B cell (primary cell): ENCODE results near the gene SEC24C. TPM values are rescaled to one million over a fixed set of nuclear protein-coding genes. Genes with fewer than 3 reads are reported as not detected.
"Not testable (repeated sequence)": the region's sequence is repeated elsewhere in the genome, so short reads cannot be mapped to it uniquely, and the experiment has no call there.

ENCODE experiments used
- ATAC-seq: fragments of 200-7000 bp; cut with Tn5 transposase; one replicate; pipeline ENCODE4 v1.10.0; 2021; ENCODE audit warnings: low read depth, mild to moderate bottlenecking, moderate number of reproducible peaks, moderate library complexity
- CTCF ChIA-PET: fragments of 350-600 bp; sonication (Branson Sonifier 250); formaldehyde crosslinking; loops from one replicate; lab custom pipeline; 2021; ENCODE audit warnings: antibody characterized with exemption, inconsistent platforms; lab: Charles Lee
- POLR2A ChIA-PET: fragments of 350-600 bp; sonication (Branson Sonifier 250); formaldehyde crosslinking; loops from one replicate; lab custom pipeline; 2021; ENCODE audit warnings: antibody characterized with exemption; lab: Charles Lee
- DNase-seq: peaks from one replicate; pipeline ENCODE4 v3.0.0; 2013
- H2AFZ ChIP-seq: 2 replicates; pipeline ENCODE4 v1.6.1; 2012; ENCODE audit warnings: mild to moderate bottlenecking, low read depth, low read length; ENCODE audit not compliant: insufficient read depth, poor library complexity, severe bottlenecking
- H3K27ac ChIP-seq, 2 donors: 1 replicate in 1 of 2; 2 replicates in 1 of 2; pipeline ENCODE4 v1.5.1; 2012 to 2013; ENCODE audit warnings: low read length in 2 of 2, mild to moderate bottlenecking in 2 of 2, moderate library complexity in 1 of 2
- H3K27me3 ChIP-seq, 4 experiments: fragments of 200-600 bp in 1 of 4; sonication (generic) in 1 of 4; replicated peaks in 1 of 4; 1 replicate in 2 of 4; 2 replicates in 2 of 4; pipeline versions ENCODE4 v1.6.1 to v1.7.0; 2013 to 2016; ENCODE audit warnings: low read length in 3 of 4, mild to moderate bottlenecking in 2 of 4, mixed read lengths in 1 of 4, moderate library complexity in 1 of 4; ENCODE audit not compliant: insufficient read depth in 4 of 4, control insufficient read depth in 3 of 4; ENCODE audit errors: control extremely low read depth in 1 of 4
- H3K36me3 ChIP-seq, 2 experiments: replicated peaks in 1 of 2; 1 replicate in 1 of 2; 2 replicates in 1 of 2; pipeline versions ENCODE4 v1.6.1 to v1.7.1; 2013; ENCODE audit warnings: low read length in 1 of 2; ENCODE audit not compliant: insufficient read depth in 2 of 2, control insufficient read depth in 1 of 2; ENCODE audit errors: control extremely low read depth in 1 of 2, extremely low read depth in 1 of 2
- H3K4me1 ChIP-seq, 2 donors: fragments of 200-600 bp in 1 of 2; sonication (generic) in 1 of 2; 1 replicate in 1 of 2; 2 replicates in 1 of 2; pipeline versions ENCODE4 v1.5.1 to v1.6.1; 2013 to 2017; ENCODE audit warnings: low read length in 2 of 2; ENCODE audit not compliant: control insufficient read depth in 2 of 2, insufficient read depth in 2 of 2
- H3K4me2 ChIP-seq: replicated peaks from 2 replicates; pipeline ENCODE3; 2012; ENCODE audit warnings: mild to moderate bottlenecking, low read depth, low read length; ENCODE audit not compliant: poor library complexity, severe bottlenecking
- H3K4me3 ChIP-seq, 5 experiments: fragments of 200-600 bp in 1 of 5; sonication (generic) in 1 of 5; 1 replicate in 3 of 5; 2 replicates in 2 of 5; pipeline versions ENCODE4 v1.5.1 to v1.7.0; 2011 to 2016; ENCODE audit warnings: low read length in 4 of 5, mild to moderate bottlenecking in 4 of 5, low read depth in 2 of 5, control low read depth in 1 of 5, moderate library complexity in 1 of 5; ENCODE audit not compliant: insufficient read depth in 1 of 5; ENCODE audit errors: control extremely low read depth in 1 of 5, extremely low read depth in 1 of 5
- H3K79me2 ChIP-seq: fragments of 200-600 bp; sonication (generic); one replicate; pipeline ENCODE4 v1.6.0; 2016; ENCODE audit warnings: low read length; ENCODE audit not compliant: control insufficient read depth, insufficient read depth
- H3K9ac ChIP-seq: fragments of 200-600 bp; sonication (generic); 2 replicates; pipeline ENCODE4 v1.6.1; 2017; ENCODE audit warnings: mild to moderate bottlenecking, low read length, moderate library complexity
- H3K9me3 ChIP-seq, 3 donors: one replicate each; pipeline versions ENCODE4 v1.6.1 to v1.7.1; 2013; ENCODE audit warnings: low read length in 2 of 3; ENCODE audit not compliant: control insufficient read depth in 2 of 3, insufficient read depth in 1 of 3; ENCODE audit errors: control extremely low read depth in 1 of 3
- H4K20me1 ChIP-seq: 2 replicates; pipeline ENCODE4 v1.6.0; 2012; ENCODE audit warnings: mild to moderate bottlenecking, low read length; ENCODE audit not compliant: insufficient read depth, control insufficient read depth, poor library complexity, severe bottlenecking
- H3K27ac Mint-ChIP-seq: one replicate; pipeline ENCODE4 v1.8.0; 2021; ENCODE audit warnings: mixed read lengths
- H3K27me3 Mint-ChIP-seq: one replicate; pipeline ENCODE4 v1.8.0; 2021; ENCODE audit warnings: mixed read lengths
- H3K4me1 Mint-ChIP-seq: one replicate; pipeline ENCODE4 v1.8.0; 2021; ENCODE audit warnings: mixed read lengths
- H3K4me3 Mint-ChIP-seq: one replicate; pipeline ENCODE4 v1.8.0; 2021; ENCODE audit warnings: mixed read lengths
- H3K9me3 Mint-ChIP-seq: one replicate; pipeline ENCODE4 v1.8.0; 2022; ENCODE audit warnings: mixed read lengths; ENCODE audit not compliant: insufficient read depth
- CTCF ChIP-seq: fragments of 200-600 bp; IDR thresholded peaks from one replicate; pipeline ENCODE4 v1.8.0; 2022; ENCODE audit warnings: antibody characterized with exemption, mild to moderate bottlenecking
- EZH2 ChIP-seq: IDR thresholded peaks from 2 replicates; pipeline ENCODE4 v1.6.1; 2012; ENCODE audit warnings: borderline replicate concordance, low read depth, mild to moderate bottlenecking, moderate library complexity, low read length; ENCODE audit not compliant: insufficient read depth, poor library complexity, severe bottlenecking
- WGBS: methylation state at CpG from one replicate; pipeline ENCODE4 v1.1.5; 2013; ENCODE audit warnings: missing lambda C conversion rate; ENCODE audit not compliant: insufficient coverage; 5-methylcytosine and 5-hydroxymethylcytosine counted together
- intact Hi-C: fragments of 100-400 bp; cut with micrococcal nuclease; formaldehyde crosslinking; loops from one replicate; pipeline ENCODE4 v1.10.0; 2022
- polyA plus RNA-seq: library from polyadenylated mRNA; depleted of rRNA; stranded (reverse); fragments of >200 nt; gene quantifications from 2 replicates; pipeline ENCODE4 v1.2.3, GENCODE V29; 2012
- total RNA-seq, 2 donors: library from RNA; stranded (reverse); fragments of 120-200 nt in 1 of 2; gene quantifications; 1 replicate in 1 of 2; 2 replicates in 1 of 2; pipeline versions ENCODE4 v1.2.3 to v1.2.4, GENCODE V29; 2013 to 2022

The SEC24C gene
- total and polyA plus RNA-seq, 2 donors (not counting 1 experiment from before 2014, with no cell fraction given) = 60.2 to 78.7 TPM

GRCh38 chr10:73734796-73735305, 9.3 kb upstream of the SEC24C start:
- Mint-ChIP-seq H3K27me3 (no peaks in the 10 kb centered on the region), H3K4me1 (peaks cover 16% of the 10 kb centered on the region), H3K27ac (no peak overlapping the region), H3K4me3 (no peak overlapping the region), H3K9me3 (no peaks in the 10 kb centered on the region)
- ATAC-seq = no peak
- Histone ChIP-seq H3K79me2 (peaks cover 35% of the 10 kb centered on the region), H3K27ac (no peak overlapping the region), H3K9ac (no peak overlapping the region), H3K4me2 (no peak overlapping the region), H3K27me3 (no peaks in the 10 kb centered on the region), H3K4me3 (no peak overlapping the region), H2AFZ (no peak overlapping the region), H3K9me3 (no peaks in the 10 kb centered on the region), H4K20me1 (no peaks in the 10 kb centered on the region), H3K4me1 (peaks cover 3 to 5% of the 10 kb centered on the region in 2 donors), H3K36me3 (peaks cover 0 to 3% of the 10 kb centered on the region in 2 experiments)
- intact Hi-C loops = no loop called here
- no peak for DNase-seq
- no peak for TF ChIP-seq EZH2
- TF ChIP-seq CTCF = no peak
- ChIA-PET CTCF (no interaction called here), POLR2A (no interaction called here)
- 92% methylated on average over 5 of the region's 5 CpGs for WGBS

DNA sequence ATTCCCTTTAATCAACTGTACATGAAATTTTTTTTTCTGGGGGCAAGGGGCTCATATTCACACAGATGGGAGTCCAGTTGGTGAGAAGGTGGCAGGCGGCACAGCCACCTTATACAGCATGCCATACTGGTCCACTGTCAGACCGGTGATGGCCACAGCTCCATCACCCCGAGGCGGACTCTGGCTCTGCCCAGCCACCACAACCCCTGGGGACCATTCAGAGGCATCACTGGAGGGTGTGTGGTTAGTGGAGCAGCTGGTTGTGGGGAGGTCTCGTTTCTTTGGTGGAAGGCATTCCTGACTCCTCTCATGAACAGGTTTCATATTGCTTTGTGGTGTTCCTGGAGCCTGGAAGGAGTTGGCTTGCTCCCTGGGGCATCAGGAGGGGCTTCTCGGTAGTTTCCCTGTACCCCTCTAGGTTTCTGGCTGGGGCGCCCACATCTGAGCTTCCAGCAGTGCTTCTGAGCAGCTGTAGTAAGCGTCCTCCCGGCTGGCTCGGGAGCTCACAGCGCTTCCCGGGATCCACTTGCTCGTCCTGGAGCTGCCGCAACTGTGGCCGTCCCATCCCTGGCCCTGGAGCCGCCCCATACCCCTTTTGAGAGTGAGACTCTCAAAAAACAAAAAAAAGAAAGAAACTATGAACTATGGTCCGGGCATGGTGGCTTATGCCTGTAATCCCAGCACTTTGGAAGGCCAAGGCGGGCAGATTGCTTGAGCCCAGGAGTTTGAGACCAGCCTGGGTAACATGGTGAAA, 3.5 kb upstream of the SEC24C start:
- H3K4me1 Mint-ChIP-seq = peaks cover 23% of the 10 kb centered on the region
- 99% methylated on average over 13 of the region's 18 CpGs for WGBS

More for the DNA sequence above, 3.5 kb upstream of the SEC24C start:
- not testable (repeated sequence) for H3K27ac Mint-ChIP-seq, H3K4me3 Mint-ChIP-seq, DNase-seq, H2AFZ ChIP-seq, H3K27me3 ChIP-seq, H3K9ac ChIP-seq, H3K4me2 ChIP-seq, H3K9me3 ChIP-seq, H4K20me1 ChIP-seq, H3K27me3 Mint-ChIP-seq, H3K27ac ChIP-seq, H3K4me3 ChIP-seq, H3K36me3 ChIP-seq, ATAC-seq, H3K9me3 Mint-ChIP-seq
- POLR2A ChIA-PET = interaction anchor here (0.7 kb wide), 1 partner anchor 1437 kb away, joined by 4 read pairs; no protein-coding TSS in a partner anchor
- Histone ChIP-seq H3K4me1 (peaks cover 16 to 21% of the 10 kb centered on the region in 2 donors), H3K79me2 (peaks cover 48% of the 10 kb centered on the region)
- CTCF ChIA-PET = interaction anchor here (3.4 kb wide), 1 partner anchor 10 kb away, joined by 19 read pairs; no protein-coding TSS in a partner anchor
- intact Hi-C loops = loop anchor here (5.0 kb wide), 1 partner anchor 573 kb away; the partner anchor contains the start of genes ECD and FAM149B1
